ENCODE data around the gene ZSCAN23. TPM values are rescaled to one million over a fixed set of nuclear protein-coding genes. Genes with fewer than 3 reads are reported as not detected.

The ZSCAN23 gene
- total RNA-seq = 0.57 and 0.88 TPM in 2 replicates

DNA sequence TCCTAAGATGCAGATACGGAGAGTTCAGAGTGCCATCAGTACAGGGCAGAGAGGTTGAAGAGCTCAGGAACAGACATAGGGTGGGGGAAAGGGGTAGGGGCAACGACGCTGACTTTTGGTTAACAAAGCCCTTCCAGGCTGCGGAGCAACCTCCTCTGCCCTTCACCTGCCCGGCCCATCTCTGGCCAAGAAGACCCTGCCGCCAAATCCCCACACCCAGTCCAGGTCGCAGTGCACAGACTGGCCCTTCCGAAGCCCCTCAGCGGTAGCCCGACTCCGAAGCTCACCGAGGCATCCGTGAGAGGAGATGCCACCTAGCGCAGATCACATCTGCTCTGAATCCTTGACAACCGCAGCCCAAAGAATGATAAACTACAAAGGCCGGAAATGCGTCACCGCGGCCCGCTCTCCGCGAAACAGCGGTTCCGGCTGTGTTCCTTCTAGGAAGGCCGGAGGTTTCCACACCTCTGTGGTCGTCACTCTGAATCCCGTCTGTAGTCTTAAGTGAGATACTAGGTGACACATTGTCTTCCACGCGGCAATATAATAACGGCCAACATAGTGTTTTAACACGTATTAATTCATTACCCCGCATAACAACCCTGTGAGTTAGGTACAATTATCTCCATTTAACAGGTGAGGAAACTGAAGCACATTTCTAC is at the start of gene ZSCAN23:
ZSCAN23 (minus strand) TSS at position 380 of the 662 bp plus-strand sequence. CDS start 7,225 bp downstream, outside the sequence.

DNA sequence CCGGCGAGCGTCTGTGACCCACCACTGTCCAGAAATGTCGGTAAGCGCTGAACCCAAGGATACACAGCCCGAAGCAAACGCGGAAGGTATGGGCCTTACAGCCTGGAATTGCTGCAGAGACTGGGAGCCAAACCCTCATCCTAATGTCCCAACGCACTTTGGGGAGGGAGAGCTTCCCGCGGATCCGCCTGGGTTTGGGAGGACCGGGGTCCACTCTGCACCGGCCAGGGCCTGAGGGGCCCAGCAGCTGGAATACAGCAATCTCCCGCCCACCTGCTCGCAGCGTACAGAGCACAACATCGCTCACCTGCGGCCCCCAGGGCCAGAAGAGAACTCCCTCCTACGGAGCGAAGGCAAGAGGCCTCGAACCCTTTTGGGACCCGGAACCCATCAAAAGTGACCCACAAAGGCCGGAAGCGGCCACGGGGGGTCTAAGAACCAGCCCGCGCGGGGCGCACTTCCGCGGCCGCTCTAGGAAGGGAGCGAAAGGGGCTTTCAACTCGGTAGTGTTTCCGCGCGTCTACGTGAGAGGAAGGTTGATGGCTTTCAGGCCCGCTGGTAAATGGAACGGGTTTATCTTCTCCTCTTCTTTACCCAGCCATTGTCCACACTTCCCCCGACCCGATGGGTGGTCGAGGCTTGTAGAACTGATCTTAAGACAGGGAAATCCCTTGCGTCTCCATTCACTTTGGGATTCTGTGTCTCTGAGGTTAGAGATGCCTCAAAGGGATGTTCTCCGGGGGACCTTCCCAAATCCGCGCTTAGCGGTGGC is 43.8 kb downstream of the ZSCAN23 start, which contains the start of gene ZSCAN12:
ZSCAN12 (minus strand) TSS at position 398 of the 772 bp plus-strand sequence. CDS start 1,342 bp downstream, outside the sequence.

Small RNA genes within 50 kb of the gene (small RNA-seq; reads per million reads assigned to genes)
- not detected for gene RNU2-45P (ENCODE audit: low replicate concordance)

Other genes starting within 250 kb of the ZSCAN23 start
- gene ZSCAN9, start 218.2 kb downstream of the ZSCAN23 start, total RNA-seq = 7.9 and 14.0 TPM in 2 replicates
- gene ZKSCAN4, start 191.2 kb downstream of the ZSCAN23 start, total RNA-seq = 3.1 and 4.2 TPM in 2 replicates
- gene NKAPL, start 184.2 kb downstream of the ZSCAN23 start, total RNA-seq = 1.1 and 1.5 TPM in 2 replicates
- gene ZSCAN26, start 176.3 kb downstream of the ZSCAN23 start, total RNA-seq = 8.8 and 10.9 TPM in 2 replicates
- gene PGBD1, start 161.9 kb downstream of the ZSCAN23 start, total RNA-seq = 2.0 and 8.2 TPM in 2 replicates
- gene ZSCAN31, start 107.3 kb downstream of the ZSCAN23 start, total RNA-seq = 2.0 and 3.7 TPM in 2 replicates
- 3.3 and 3.9 TPM in 2 replicates for gene ZKSCAN3, start 93.5 kb downstream of the ZSCAN23 start, total RNA-seq
- gene ZSCAN12, start 43.7 kb downstream of the ZSCAN23 start, total RNA-seq = 5.5 and 7.4 TPM in 2 replicates
- not detected in 2 replicates for gene GPX6, start 72.3 kb upstream of the ZSCAN23 start, total RNA-seq
- gene GPX5, start 82.4 kb upstream of the ZSCAN23 start, total RNA-seq = not detected in 2 replicates